Glutamatergic neuron (in vitro differentiated cells): Measurements from ENCODE around the gene BMAL2. TPM values are rescaled to one million over a fixed set of nuclear protein-coding genes. Genes with fewer than 3 reads are reported as not detected.

Experiments used
- DNase-seq: peaks from one replicate; pipeline ENCODE4 v3.0.0; 2022
- H3K27ac Mint-ChIP-seq: one replicate; pipeline ENCODE4 v1.8.0; 2020; ENCODE audit warnings: mild to moderate bottlenecking, mixed read lengths, inconsistent platforms; ENCODE audit not compliant: unreplicated experiment
- H3K27me3 Mint-ChIP-seq: one replicate; pipeline ENCODE4 v1.8.0; 2020; ENCODE audit warnings: mild to moderate bottlenecking, moderate library complexity, mixed read lengths, inconsistent platforms; ENCODE audit not compliant: unreplicated experiment
- H3K36me3 Mint-ChIP-seq: one replicate; pipeline ENCODE4 v1.8.0; 2020; ENCODE audit warnings: mild to moderate bottlenecking, mixed read lengths, inconsistent platforms; ENCODE audit not compliant: unreplicated experiment
- H3K4me1 Mint-ChIP-seq: one replicate; pipeline ENCODE4 v1.8.0; 2020; ENCODE audit warnings: mild to moderate bottlenecking, low read depth, mixed read lengths, inconsistent platforms; ENCODE audit not compliant: unreplicated experiment
- H3K4me3 Mint-ChIP-seq: one replicate; pipeline ENCODE4 v1.8.0; 2020; ENCODE audit warnings: mild to moderate bottlenecking, mixed read lengths, inconsistent platforms; ENCODE audit not compliant: unreplicated experiment
- H3K9me3 Mint-ChIP-seq: one replicate; pipeline ENCODE4 v1.8.0; 2020; ENCODE audit warnings: mild to moderate bottlenecking, moderate library complexity, mixed read lengths, inconsistent platforms; ENCODE audit not compliant: unreplicated experiment
- CTCF ChIP-seq: fragments of 200-600 bp; sonication (generic); IDR thresholded peaks from one replicate; pipeline ENCODE4 v1.5.0; 2021; ENCODE audit not compliant: partially characterized antibody, unreplicated experiment
- total RNA-seq: library from RNA; stranded (reverse); fragmentation: NEBNext Ultra II Directional; extraction: Animal tissue kit (Norgen Biotek cat#: 25700); gene quantifications from one replicate; pipeline ENCODE4 v1.2.1, GENCODE V29; 2021; ENCODE audit not compliant: unreplicated experiment

Gene BMAL2
- total RNA-seq, 1 donor from 2014 or later, result 5.3 TPM

DNA sequence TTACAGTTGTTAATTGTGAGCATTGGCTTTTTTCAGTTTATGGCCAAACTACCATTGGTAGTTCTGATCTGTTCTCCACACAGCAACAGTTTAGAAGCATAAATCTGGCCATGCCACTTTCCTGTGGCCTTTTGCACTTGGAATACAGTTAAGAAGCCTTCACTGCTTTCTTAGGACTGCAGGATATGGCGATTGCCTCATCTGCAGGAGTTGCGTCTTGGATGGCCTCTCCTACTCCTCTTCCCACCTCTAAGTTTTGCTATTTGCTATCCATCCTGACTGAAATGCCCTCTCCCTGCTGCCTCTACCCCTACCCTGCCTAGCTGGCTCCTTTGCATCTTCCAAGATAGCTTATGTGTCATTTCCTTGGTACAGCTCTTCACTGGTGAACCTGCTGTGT, 12.8 kb upstream of the BMAL2 start:
- no peak for TF ChIP-seq CTCF
- no peaks in the 10 kb centered on the region for H3K27me3 Mint-ChIP-seq
- H3K27ac Mint-ChIP-seq, result no peak overlapping the region
- H3K4me3 Mint-ChIP-seq, result no peak overlapping the region
- H3K9me3 Mint-ChIP-seq, result peaks cover 1% of the 10 kb centered on the region
- DNase-seq, result no peak
- no peaks in the 10 kb centered on the region for H3K36me3 Mint-ChIP-seq
- H3K4me1 Mint-ChIP-seq, result no peaks in the 10 kb centered on the region

DNA sequence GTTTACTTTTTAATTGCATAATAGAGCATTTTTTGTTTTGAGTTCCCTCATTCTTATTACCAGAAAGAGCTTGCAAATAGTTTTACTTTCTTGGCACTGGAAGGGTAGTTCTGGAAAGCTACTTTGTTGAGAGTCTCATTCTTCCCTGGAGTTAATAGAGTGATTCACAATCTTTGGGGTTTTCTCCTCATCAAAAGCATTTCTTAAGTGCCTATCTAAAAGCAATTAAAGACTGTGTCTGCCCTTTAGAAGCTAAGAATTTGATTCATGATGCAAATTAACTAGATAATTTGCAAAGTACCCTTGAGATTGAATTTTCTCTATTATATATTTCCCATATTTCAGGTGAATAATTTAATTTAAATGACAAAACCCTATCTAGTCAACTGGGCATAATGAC, 8.1 kb upstream of the BMAL2 start:
- Mint-ChIP-seq H3K9me3 (peaks cover 1% of the 10 kb centered on the region), H3K4me1 (no peaks in the 10 kb centered on the region), H3K4me3 (no peak overlapping the region), H3K27ac (no peak overlapping the region), H3K27me3 (no peaks in the 10 kb centered on the region), H3K36me3 (no peaks in the 10 kb centered on the region)
- no peak for DNase-seq
- TF ChIP-seq CTCF, result no peak

- TF ChIP-seq CTCF, result no peak
- no peak for DNase-seq
- Mint-ChIP-seq H3K27me3 (peaks cover 15% of the 10 kb centered on the region), H3K4me3 (no peak overlapping the region), H3K36me3 (no peaks in the 10 kb centered on the region), H3K4me1 (peaks cover 3% of the 10 kb centered on the region), H3K27ac (no peak overlapping the region), H3K9me3 (peaks cover 5% of the 10 kb centered on the region)
Measured at GRCh38 chr12:27330846-27331245, 1.8 kb upstream of the BMAL2 start.

- TF ChIP-seq CTCF, result no peak
- H3K4me1 Mint-ChIP-seq, result peaks cover 3% of the 10 kb centered on the region
- H3K27ac Mint-ChIP-seq, result no peak overlapping the region
- H3K27me3 Mint-ChIP-seq, result peaks cover 15% of the 10 kb centered on the region
- peaks cover 5% of the 10 kb centered on the region for H3K9me3 Mint-ChIP-seq
- no peak for DNase-seq
- H3K4me3 Mint-ChIP-seq, result peak overlapping the region; percentile 60
- H3K36me3 Mint-ChIP-seq, result no peaks in the 10 kb centered on the region
Measured at GRCh38 chr12:27331291-27331926, 1.2 kb upstream of the BMAL2 start.

- Mint-ChIP-seq H3K9me3 (peaks cover 5% of the 10 kb centered on the region), H3K27me3 (peaks cover 15% of the 10 kb centered on the region), H3K27ac (no peak overlapping the region), H3K4me1 (peaks cover 3% of the 10 kb centered on the region), H3K36me3 (no peaks in the 10 kb centered on the region), H3K4me3 (peak overlapping the region; percentile 81)
- no peak for DNase-seq
- no peak for TF ChIP-seq CTCF
Measured at GRCh38 chr12:27331927-27332324, 710 bp upstream of the BMAL2 start.
